ENCODE measurements around the gene GRXCR1.

The GRXCR1 gene

DNA sequence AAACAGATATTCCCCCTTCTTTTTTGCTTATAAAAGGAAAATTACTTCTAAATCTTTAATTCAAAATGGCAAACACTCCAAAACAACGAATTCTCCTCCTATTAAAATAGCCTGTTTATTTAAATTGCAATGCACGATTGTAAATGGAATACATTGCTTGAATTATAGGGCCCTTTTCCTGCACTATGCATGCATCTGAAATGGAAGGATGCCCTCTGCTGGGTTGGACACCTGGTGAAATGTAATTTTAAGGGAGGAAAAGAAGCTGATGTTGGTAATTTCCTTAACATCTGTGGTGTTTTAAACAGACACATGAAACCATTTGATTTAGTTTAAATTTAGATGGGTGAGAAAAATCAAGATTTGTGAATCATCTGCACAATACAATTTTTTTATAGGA is 72.8 kb downstream of the GRXCR1 start:
- TF ChIP-seq GATA3 (IDR thresholded peaks at IDR 0.05; ENCODE audit: low read depth, low read length) (no peak), GATA2 (IDR thresholded peaks at IDR 0.05; ENCODE audit: low read depth, low read length) (no peak)

DNA sequence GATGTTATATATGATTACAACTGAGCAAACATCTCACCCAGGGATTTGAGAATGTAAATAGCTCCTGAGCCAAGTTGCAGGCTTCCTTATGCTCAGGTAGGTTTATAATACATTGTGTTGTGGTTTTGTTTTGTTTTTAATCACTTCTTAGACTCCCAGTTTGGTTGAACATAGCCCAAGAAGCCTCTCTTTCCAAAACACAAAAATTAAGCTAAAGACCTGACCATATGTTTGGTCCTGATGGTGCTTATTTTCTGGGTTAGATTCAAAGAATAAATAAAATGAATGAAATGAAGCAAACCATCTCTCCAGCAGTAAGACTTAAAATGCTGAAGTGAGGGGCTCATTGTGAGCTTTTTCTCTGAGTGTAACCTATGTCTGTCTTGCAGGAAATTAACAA is 93.5 kb downstream of the GRXCR1 start:
- no peak for TF ChIP-seq GATA3 (IDR thresholded peaks at IDR 0.05; ENCODE audit: low read depth, low read length)
- no peak for TF ChIP-seq GATA2 (IDR thresholded peaks at IDR 0.05; ENCODE audit: low read depth, low read length)

DNA sequence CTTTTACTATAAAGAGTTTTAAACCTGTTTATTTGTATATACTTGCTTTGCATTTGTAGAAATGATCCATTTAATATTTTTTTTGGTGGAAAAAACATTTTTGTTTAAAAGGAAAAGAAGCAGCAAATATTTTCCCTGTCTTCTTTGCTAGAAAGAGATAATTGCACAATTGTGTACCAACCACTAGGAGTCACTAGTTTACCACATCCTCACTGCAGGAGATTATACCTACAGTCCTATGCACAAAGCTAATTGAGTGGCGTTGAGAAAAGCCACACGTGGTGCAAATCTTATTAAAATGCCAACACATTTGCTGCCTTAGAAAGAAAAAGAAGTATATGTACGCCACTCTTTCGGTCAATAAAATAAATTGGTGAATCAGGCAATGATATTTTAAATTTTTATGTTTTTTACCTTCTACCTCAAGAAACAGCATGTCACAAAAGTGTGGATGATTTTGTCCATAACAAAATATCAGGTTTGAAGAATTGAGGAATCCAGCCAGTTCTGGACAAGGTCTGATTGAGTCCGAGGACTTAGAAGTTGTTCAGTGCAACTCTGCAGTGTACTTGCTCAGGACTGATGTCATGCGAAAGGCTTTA is 102.9 kb downstream of the GRXCR1 start:
- TF ChIP-seq GATA2 (IDR thresholded peaks at IDR 0.05; ENCODE audit: low read depth, low read length) (no peak), GATA3 (IDR thresholded peaks at IDR 0.05; ENCODE audit: low read depth, low read length) (no peak)

DNA sequence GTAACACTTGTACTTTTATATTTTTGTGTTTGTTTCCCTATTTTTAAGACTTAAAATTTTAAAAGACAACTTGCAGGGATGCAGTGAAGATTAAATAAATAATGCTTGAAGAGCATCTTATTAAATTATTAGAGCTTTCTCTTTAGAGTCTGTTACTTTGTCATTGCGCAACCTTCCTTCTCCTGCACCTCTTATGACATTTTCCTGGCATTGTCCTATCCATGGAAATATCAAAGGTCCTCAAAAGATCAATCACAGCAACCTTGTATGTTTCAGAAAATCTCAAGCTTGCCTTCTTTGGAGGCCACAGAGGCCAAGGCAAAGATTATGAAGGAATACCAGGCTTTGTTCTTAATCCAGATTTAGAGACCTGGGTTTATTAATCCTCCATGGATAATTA is 116.3 kb downstream of the GRXCR1 start:
- TF ChIP-seq GATA3 (IDR thresholded peaks at IDR 0.05; ENCODE audit: low read depth, low read length) = no peak
- no peak for TF ChIP-seq GATA2 (IDR thresholded peaks at IDR 0.05; ENCODE audit: low read depth, low read length)

DNA sequence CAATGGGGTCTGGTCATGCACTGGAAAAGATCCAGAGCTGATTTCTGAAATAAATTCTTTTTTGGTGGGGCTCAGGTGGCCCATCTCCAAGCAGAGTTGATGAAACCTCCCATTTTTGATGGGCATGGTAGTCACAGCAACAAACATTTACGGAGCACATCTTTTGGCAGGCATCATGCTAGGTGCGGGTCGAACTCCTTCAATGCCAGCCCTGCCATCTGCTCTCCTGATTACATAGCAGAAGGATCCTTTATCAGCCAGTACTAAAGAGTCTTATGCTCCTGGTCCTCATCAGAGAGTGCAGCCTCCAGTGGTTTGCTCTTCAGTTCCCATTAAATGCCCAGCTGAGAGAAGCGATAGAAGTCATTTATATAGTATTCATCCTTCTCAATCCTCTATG is 121.7 kb downstream of the GRXCR1 start:
- no peak for TF ChIP-seq GATA3 (IDR thresholded peaks at IDR 0.05; ENCODE audit: low read depth, low read length)

DNA sequence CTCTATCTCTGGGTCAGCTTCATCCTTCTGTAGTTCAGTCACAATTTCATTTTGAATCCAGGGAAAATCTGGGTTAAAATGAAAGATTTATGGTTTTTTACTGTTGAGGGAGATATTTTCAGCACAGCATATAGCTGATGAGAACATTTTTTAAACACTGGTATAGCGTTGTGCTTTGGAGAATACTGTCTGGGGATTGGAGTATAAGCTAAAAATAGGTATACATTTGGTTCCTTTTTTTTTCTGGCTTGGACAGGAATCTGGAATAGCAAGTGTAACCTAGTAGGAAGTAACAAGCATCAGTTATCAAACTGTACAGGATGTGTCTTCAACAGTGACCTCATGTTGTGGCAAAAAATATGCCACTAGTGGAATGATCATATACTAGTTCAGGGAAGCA is 149.1 kb downstream of the GRXCR1 start:
- TF ChIP-seq GATA2 (IDR thresholded peaks at IDR 0.05; ENCODE audit: low read depth, low read length) (no peak), GATA3 (IDR thresholded peaks at IDR 0.05; ENCODE audit: low read depth, low read length) (no peak)

DNA sequence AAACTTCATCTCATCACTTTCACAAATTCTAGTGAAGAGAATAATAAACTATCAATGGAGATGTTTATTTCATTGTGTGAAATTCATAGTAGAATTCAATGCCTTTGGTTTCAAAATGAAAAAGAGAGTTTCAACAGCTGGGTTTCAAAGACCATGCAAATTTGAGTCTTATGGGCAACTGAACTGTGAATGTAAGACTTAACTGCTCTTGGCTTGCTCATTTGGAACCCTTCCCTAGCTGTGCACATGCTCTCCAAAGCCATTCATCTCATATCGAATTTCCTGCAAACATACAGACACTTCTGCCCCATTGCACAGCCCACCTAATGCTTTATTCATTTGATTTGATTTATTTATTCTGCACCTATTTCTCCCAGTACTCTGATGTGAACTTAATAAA is 154.5 kb downstream of the GRXCR1 start:
- TF ChIP-seq GATA3 (IDR thresholded peaks at IDR 0.05; ENCODE audit: low read depth, low read length) (no peak), GATA2 (IDR thresholded peaks at IDR 0.05; ENCODE audit: low read depth, low read length) (no peak)

DNA sequence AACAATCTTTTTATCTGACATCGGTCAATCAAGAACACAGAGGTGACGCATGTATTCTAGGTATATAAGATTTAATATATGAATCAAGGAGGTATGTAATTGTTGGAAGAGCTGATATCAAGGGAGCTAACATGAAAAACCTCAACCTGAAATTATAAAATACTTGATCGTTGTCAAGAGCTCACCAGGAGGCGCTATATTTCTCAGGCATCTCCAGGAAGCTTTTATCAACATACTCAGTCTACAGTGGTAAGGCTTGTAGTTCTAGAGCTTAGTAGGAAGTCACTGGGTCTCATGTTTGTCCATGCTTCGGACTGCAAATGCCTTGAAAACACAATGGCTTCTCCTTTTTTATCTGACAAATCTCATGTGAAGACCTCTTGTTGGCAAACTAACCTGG is 156.1 kb downstream of the GRXCR1 start:
- TF ChIP-seq GATA2 (IDR thresholded peaks at IDR 0.05; ENCODE audit: low read depth, low read length) = no peak
- TF ChIP-seq GATA3 (IDR thresholded peaks at IDR 0.05; ENCODE audit: low read depth, low read length) = no peak

DNA sequence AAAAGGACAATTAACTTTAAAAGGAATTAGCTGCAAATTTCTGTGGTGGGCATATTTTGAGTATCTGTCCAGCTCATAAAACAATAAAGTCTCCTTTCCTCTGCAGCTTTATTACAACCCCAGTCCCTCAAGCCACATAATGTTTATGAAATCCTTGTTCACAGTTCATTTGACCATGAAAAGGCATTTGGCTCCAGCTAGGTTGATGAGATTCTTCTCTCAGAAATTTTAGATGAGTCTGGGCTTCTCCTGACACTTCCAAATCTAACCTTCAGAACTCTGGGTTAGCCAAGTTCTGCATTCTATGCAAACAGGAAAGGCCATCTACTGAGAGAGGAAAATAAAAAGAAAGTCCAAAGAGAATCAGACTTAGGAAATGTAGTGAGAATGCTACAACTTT is 156.8 kb downstream of the GRXCR1 start:
- no peak for TF ChIP-seq GATA3 (IDR thresholded peaks at IDR 0.05; ENCODE audit: low read depth, low read length)
- no peak for TF ChIP-seq GATA2 (IDR thresholded peaks at IDR 0.05; ENCODE audit: low read depth, low read length)

DNA sequence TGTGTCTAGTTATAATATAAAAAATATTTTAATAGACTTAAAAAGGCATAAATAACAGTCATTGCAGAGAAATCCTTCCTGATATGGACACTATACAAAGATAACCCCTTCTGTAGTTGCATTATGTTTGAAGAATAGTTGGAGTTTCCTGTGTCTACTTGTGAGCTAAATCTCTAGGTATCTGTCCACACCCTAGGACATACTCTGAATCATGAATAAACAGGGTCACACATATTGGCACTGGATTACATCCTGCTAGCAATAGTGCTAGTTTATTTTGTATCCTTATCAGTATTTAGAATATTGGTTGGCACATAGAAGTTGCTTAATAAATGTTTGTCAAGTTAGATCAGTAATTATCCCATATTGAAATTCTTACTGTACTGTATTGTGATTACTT is 173.9 kb downstream of the GRXCR1 start:
- TF ChIP-seq GATA2 (IDR thresholded peaks at IDR 0.05; ENCODE audit: low read depth, low read length) = no peak

DNA sequence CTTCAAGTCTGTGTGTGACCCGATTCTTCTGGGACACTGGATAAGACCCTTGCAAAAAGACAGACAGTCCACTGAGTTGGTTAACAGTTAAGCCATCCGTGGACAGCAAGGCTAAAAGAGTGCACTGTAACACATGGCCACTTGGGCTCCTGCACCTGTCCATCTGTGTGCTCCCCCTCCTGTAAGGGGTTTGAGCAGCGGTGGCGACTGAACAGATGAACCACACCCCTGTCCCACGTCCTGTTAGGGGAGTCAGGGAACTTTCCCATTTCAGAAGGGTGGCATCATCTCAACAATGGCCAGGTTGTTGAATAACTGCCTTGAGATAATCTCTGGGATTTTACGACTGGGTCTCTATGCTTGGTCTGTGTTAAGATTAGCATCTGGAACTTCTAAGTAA is 178.6 kb downstream of the GRXCR1 start:
- TF ChIP-seq GATA3 (IDR thresholded peaks at IDR 0.05; ENCODE audit: low read depth, low read length) = no peak
- TF ChIP-seq GATA2 (IDR thresholded peaks at IDR 0.05; ENCODE audit: low read depth, low read length) = no peak

All from SH-SY5Y (cell line).